ENCODE data around the gene ITGA8.

GRCh38 chr10:15491856-15492642, 227.7 kb downstream of the ITGA8 start:
- TF ChIP-seq CTCF (optimal IDR thresholded peaks at IDR 0.05 in 1 of 3, IDR thresholded peaks at IDR 0.05 in 1 of 3, conservative IDR thresholded peaks at IDR 0.05 in 1 of 3; ENCODE audit: extremely low read depth in 1 of 3, insufficient read depth in 2 of 3, low read length in 3 of 3) (no peak), EZH2 (IDR thresholded peaks at IDR 0.05; ENCODE audit: low read length) (no peak)
